ENCODE measurements around the gene SNX32.

Gene SNX32

DNA sequence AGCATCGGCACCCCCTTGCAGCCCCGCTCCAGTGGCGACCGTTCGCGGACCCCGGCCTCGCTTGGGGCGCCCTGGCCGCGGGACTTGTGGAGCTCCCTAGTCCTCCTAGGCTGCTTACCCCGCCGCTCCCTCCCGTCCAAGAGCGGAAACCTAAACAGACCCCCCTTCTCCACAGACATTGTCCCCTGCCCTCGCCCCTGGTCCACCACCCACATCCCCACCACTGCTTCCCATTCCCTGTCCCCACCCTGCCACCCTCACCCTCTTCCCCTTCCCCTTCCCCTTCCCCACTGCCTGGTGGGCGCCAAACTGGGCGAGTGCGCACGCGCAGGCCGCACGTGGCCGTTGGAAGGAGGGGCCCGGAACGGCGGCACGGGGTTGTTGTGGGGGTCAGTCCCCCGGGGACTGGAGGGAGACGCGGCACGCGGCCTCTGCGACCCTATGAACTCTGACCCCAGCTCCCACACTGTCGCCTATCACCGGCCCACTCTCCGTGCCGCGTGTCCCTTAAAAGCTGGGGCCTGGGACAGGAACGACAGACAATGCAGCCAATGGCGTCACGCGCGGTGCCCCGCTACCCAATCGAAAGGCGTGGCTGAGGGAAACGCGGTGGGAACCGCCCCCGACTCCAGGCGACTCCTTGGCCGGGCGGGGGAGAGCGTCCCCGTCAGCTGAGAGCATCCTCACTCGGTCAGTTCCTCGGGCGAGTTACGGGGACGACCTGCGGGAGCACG, at the start of gene SNX32:
Gene SNX32, plus strand, starts transcription at position 667 of the 734 bp plus-strand sequence. CDS start 103 bp downstream, outside the sequence.
- ATAC-seq: peak; percentile 99
- DNase-seq: peak; percentile 95

GRCh38 chr11:65785319-65786007, 48.3 kb upstream of the SNX32 start:
- DNase-seq: no peak
- no peak for ATAC-seq

- no peak for ATAC-seq
- DNase-seq: no peak
Observed at GRCh38 chr11:65786008-65786785, 47.6 kb upstream of the SNX32 start.

DNA sequence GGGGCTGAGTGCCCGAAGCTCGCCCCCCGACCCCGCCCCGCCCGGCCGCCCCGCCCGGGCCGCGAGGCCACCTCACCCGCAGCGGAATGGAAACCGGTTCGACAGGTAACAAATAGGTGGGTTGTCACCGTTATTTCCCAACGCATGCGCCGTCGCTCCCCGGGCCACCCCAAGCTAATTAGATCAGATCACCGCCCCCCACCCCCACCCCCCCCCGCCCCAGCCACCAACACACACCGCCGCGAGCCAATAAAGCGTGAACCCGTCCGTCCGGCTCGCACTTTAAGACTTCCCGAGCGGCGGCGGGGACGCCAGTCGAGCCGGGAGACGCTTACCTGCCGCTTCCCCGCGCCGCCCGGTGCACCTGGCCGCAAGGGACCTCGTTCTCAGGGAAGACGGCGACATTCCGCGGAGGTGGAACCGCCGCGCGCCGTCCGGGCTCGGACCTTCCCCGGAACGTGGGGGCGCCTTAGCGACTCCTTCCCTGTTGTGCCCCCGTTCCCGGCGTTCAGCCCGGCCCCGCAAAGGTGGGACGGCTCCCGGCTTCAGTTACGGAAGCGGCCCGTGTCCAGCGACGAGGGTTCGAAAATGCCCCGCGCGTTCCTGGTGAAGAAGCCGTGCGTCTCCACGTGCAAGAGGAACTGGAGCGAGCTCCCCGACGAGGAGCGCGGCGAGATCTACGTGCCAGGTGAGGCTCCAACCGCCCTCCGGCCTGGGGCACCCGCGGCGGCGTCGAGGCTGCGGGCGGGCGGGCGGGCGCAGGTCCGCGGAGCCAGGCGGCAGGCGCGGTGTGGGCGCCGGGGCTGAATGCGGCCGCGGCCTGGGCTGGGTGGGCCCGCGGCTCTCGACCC, 46.8 kb upstream of the SNX32 start, which contains the start of gene OVOL1:
Gene OVOL1, plus strand, starts transcription at position 278 of the 851 bp plus-strand sequence. Its CDS starts 311 bp downstream, at position 589.
- DNase-seq: no peak
- ATAC-seq: no peak

- ATAC-seq (no peak), DNase-seq (no peak)
Observed at GRCh38 chr11:65787649-65788622, 45.8 kb upstream of the SNX32 start.

DNA sequence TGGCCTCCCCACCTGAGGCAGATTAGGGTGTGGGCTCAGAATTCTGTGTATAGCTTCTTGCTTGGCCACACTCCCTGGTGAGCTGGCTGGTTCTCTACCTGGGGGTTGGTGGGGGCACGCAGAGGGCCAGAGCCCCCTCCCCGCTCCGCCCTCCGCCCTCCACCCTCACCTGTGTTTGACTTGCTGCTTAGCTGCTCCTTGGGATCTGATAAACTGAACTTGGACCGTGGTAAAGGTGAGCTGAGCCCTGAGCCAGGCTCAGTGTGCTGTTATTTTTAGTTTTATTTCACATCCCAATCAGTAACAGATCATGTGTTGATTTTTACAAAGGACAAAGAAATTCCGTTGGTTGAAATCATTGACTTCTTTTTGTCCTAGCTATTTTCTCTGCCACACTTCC, 44.9 kb upstream of the SNX32 start:
- no peak for ATAC-seq
- no peak for DNase-seq

DNA sequence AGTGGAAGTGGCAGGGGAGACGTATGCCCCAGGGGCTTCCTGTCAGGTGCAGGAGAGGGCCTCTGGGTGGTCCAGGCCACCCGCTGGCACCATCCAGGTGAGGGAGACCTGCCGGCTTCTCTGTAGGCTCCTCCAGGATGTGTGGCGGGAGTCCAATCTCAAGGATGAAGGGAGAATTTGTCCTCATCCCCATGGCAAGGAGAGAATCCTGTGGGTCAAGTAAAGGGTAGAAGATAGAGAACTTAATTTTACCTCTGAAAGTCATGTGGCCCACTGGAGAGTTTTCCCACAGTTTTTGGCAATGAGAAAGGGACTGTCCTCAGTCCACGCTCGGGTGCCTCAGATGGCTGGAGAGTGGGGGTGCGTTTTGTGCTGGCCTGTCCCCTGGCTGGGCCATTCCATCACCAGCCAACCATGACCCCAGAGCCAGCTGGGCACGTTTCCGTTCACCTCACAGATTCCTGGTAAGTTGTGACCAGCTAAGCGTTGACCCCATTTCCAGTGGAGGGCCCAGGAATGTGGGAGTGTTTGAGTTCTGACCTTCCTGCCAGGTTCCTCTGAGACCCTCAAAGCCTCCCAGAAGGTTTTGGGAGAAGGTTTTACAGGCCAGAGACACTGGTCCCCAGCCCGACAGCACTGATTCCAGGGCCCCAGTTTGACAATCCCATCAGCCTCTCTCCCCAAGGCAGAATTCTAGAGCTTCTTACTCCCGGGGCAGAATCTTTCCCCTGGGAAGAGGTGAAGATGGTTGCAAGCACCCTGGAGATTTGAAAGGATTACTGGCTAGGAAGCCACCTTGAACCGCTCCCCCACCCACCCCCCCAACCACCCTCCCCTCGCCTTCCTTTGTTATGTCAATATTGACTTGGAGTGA, 44.3 kb upstream of the SNX32 start:
- ATAC-seq (no peak), DNase-seq (no peak)

- DNase-seq (no peak), ATAC-seq (no peak)
Observed at GRCh38 chr11:65790104-65790901, 43.5 kb upstream of the SNX32 start.

DNA sequence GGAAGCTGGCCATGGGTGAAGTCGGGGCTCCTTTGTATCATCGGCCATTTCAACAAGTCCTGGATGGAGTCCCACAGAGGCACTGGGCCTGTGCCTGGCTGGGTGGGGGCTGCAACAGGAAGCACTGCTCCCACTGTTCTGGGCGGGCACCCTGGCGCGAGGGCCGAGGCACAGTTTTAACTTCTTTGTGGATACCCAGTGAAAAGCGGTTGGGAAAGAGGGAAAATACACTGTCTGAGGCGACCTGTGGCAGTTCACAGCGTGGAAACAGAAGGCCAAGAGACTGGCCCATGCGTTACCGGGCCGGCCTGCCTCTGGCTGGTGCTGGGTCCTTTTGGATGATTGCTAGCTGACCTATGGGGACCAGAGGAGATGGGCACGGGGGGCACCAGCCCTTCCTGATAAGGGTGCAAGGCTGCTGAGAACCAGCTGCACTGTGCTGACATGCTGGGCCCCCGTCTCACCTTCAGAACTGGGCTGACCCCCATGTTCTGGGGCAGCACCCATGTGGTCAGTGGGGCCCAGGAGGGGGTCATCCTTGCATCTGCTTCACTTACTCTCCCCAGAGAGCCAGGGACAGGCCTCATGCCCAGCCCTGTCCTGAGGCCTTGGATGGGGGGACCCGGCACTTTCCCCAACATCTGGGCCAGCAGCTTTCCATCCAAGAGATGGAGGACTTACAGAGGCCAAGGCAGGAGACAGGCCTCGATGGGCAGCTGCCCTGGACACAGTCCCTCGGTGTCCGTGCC, 42.7 kb upstream of the SNX32 start:
- ATAC-seq (no peak), DNase-seq (no peak)

DNA sequence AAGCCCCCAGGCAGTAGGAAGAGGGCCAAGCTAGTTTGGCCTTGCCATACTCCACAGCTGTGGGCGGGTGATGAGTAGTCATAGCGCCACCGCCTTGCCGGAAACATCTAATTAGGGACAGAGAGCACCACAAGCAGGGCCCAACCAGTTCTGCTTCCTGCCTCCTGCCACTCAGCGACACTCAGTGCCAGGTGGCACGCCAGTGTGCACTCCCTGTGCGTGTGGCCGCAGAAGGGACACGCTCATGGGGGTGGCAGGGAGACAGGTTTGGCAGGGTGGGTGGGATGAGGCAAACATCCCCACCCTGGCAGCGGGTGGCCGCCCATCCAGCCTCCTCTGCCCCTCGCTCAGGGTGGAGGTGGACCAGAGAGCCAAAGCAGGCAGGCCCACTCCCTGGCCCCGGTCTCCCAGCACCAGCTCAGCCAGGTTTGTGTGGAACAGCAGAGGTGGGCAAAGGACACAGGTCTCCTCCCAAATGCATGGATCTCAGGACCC, 42.0 kb upstream of the SNX32 start:
- DNase-seq: peak; percentile 68
- ATAC-seq: peak; percentile 90

GRCh38 chr11:65792456-65792855, 41.3 kb upstream of the SNX32 start:
- no peak for DNase-seq
- no peak for ATAC-seq

- DNase-seq: no peak
- no peak for ATAC-seq
Observed at GRCh38 chr11:65793144-65793581, 40.6 kb upstream of the SNX32 start.

GRCh38 chr11:65793625-65794400, 40.0 kb upstream of the SNX32 start:
- no peak for ATAC-seq
- no peak for DNase-seq

GRCh38 chr11:65794570-65795510, 38.9 kb upstream of the SNX32 start:
- DNase-seq (no peak), ATAC-seq (no peak)

- DNase-seq: no peak
- ATAC-seq: no peak
Observed at GRCh38 chr11:65796726-65797601, 36.8 kb upstream of the SNX32 start.
